GM12872 (cell line): ENCODE results near the gene ZNF451.

Source experiments
- CTCF ChIP-seq: IDR thresholded peaks from 3 replicates; pipeline ENCODE4 v1.5.1; 2011; ENCODE audit warnings: low read depth, mild to moderate bottlenecking, low read length, moderate library complexity; ENCODE audit not compliant: insufficient read depth

ZNF451 gene

GRCh38 chr6:57177545-57178265, 87.7 kb downstream of the ZNF451 start:
- no peak for TF ChIP-seq CTCF

DNA sequence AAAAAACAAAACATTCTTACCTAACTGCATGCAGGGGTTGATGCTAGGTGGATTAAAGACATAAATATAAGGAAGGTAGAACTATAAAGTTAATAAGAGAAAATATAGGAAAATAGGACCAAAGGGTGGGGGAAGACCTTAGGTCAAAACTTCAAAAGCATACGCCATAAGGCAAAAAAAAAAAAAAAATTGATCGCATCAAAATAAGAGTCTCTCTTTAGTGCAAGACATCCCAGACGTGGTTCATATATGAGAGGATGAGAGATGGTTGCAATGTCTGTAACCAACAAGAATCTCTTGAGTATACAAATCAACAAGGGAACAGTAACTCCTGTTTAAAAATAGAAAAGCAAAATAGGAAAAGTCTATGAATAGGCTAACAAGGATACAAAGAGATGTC, 90.6 kb downstream of the ZNF451 start:
- no peak for TF ChIP-seq CTCF

- TF ChIP-seq CTCF, result no peak
Observed at GRCh38 chr6:57182017-57182432, 92.0 kb downstream of the ZNF451 start.

GRCh38 chr6:57183336-57183735, 93.3 kb downstream of the ZNF451 start:
- no peak for TF ChIP-seq CTCF

DNA sequence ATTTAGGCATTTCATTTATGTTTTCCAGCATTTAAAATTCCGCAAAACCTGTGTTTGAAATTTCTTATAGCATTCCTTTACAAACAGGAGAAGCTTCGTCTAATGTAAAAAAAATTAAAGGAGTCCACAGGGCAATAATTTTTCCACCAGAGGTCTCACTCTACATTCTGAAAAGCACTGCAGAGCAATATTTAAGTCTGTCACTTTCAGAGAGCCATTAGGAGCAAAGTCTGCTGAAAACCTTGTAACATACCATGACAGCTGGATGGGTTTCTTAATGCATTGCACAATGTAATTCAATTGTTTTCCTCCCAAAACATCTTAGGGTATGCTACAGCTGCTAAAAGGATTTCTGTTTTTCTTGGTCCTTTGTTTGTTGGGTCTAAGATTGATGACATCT, 100.2 kb downstream of the ZNF451 start:
- no peak for TF ChIP-seq CTCF

- no peak for TF ChIP-seq CTCF
Observed at GRCh38 chr6:57193177-57193576, 103.2 kb downstream of the ZNF451 start.

DNA sequence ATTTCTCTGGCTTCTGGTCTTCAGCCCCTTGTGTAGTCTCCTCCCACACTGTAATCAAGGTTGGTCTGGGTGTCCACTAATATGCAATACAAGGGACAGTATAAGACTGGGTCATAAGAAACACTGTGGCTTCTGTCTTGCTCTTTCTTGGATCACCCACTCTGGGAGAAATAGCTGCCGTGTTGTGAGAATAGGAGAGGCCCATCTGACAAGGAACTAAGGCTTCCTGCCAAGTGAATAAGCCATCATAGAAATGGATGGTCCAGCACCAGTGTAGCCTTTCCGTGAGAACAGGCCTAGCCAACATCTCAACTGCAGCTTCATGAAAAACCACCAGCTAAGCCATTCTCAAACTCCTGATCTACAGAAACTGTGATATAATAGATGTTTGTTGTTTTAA, 105.5 kb downstream of the ZNF451 start:
- no peak for TF ChIP-seq CTCF
